Muscle of back (tissue), 11 donors: ENCODE measurements around the gene SUMO1. TPM values are rescaled to one million over a fixed set of nuclear protein-coding genes. Genes with fewer than 3 reads are reported as not detected.

Experiments used
- DNase-seq, 3 donors: peaks; one replicate each; pipeline versions ENCODE4 v3.0.0 to v3.0.0-alpha.2; 2013
- polyA plus RNA-seq, 10 donors: library from polyadenylated mRNA; unstranded; fragments of 120-200 nt; gene quantifications; one replicate each; pipeline ENCODE4 v1.2.1, GENCODE V29; 2013; ENCODE audit not compliant: insufficient read length in 10 of 10

The SUMO1 gene
- polyA plus RNA-seq, 10 donors, result 104 to 122 (median 110) TPM

DNA sequence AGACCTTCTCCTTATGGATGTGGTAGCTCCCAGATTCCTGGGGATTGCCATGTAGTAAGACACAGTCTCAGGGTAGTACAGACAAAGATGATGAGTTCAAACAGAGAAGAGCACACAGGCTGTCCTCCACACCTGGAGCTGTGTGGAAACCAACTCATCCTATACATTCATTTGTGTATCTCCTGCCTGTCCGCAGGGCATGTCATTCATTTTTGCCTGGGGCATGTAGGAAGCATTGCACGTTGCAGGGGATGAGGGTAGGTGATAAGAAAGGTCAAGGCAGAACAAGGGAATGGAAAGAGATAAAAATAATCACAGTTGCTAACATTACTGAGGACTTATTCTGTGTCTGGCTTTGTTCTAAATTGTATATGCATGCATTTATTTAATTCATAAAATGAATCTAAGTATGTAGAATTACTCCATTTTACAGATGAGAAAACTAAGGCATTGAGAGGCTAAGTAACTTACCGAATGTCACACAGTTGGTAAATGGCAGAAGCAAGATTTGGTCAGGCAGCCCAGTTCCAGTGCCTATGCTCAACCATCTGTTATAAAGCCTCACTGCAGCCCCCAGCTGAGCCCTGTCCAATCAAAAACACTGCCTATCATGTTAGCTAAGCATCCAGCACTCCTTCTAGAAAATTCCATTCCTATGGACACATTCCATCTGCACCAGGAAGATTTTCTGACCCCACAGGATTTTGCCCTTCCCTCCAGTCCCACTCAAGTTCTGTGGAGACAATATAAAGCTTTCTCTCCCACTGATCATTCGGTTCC lies 81.0 kb downstream of the SUMO1 start:
- no peak for DNase-seq

Other genes with a start within 250 kb of the SUMO1 start
- gene FZD7, start 204.7 kb downstream of the SUMO1 start, polyA plus RNA-seq, result 10 to 100 TPM; 22.6 to 38.9 (median 29.8) TPM
- gene KIAA2012, start 165.3 kb downstream of the SUMO1 start, polyA plus RNA-seq, result under 1 TPM; 0.08 to 0.92 (median 0.17) TPM
- gene NOP58, start 27.2 kb upstream of the SUMO1 start, polyA plus RNA-seq, result 10 to 100 TPM; 54.4 to 81.5 (median 68.6) TPM
- gene BMPR2, start 137.7 kb upstream of the SUMO1 start, polyA plus RNA-seq, result 10 to 100 TPM; 28.8 to 47.3 (median 34.9) TPM